ENCODE data around the gene CDC42EP4. TPM values are rescaled to one million over a fixed set of nuclear protein-coding genes. Genes with fewer than 3 reads are reported as not detected.

The CDC42EP4 gene
- total RNA-seq, 2 donors from 2014 or later = 35.4 to 56.0 TPM

DNA sequence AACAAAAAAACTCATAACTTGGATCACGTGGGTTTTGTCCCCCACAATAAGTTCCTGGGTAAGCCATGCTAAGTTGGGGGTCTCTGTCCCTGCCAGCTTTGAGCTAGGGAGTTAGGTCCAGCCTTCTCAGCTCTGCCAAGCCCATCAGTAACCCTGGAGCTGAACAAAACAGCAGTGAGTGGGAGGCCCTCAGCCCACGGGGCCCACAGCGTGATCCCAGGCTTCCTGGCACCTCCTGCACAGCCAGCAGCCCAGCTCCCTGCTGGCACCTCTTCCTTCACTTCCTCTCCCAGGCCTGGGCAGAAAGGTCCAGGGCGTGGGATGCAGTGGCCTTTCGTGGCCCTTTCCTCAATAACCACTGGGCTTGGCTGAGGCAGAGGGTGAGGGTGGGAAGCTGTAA lies 35.5 kb upstream of the CDC42EP4 start:
- Histone ChIP-seq H3K4me1 (peaks cover 0 to 21% of the 10 kb centered on the region in 2 donors), H3K4me3 (no peak overlapping the region), H3K27ac (no peak overlapping the region), H3K36me3 (no peaks in the 10 kb centered on the region), H3K9me3 (no peaks in the 10 kb centered on the region), H3K27me3 (no peaks in the 10 kb centered on the region)
- no peak for TF ChIP-seq CTCF (IDR thresholded peaks at IDR 0.05)
- no peak for DNase-seq (ENCODE audit: low spot score)

GRCh38 chr17:73346501-73347162 lies 34.8 kb upstream of the CDC42EP4 start:
- H3K27me3 ChIP-seq = no peaks in the 10 kb centered on the region
- no peak for TF ChIP-seq CTCF (IDR thresholded peaks at IDR 0.05)
- DNase-seq (ENCODE audit: low spot score) = no peak
- H3K4me1 ChIP-seq = peaks cover 0 to 28% of the 10 kb centered on the region in 2 donors
- no peak overlapping the region for H3K4me3 ChIP-seq
- H3K9me3 ChIP-seq = no peaks in the 10 kb centered on the region
- no peaks in the 10 kb centered on the region for H3K36me3 ChIP-seq
- no peak overlapping the region for H3K27ac ChIP-seq

GRCh38 chr17:73343739-73344454 lies 32.1 kb upstream of the CDC42EP4 start:
- no peak for DNase-seq (ENCODE audit: low spot score)
- no peak overlapping the region for H3K4me3 ChIP-seq
- no peaks in the 10 kb centered on the region for H3K27me3 ChIP-seq
- no peaks in the 10 kb centered on the region for H3K36me3 ChIP-seq
- TF ChIP-seq CTCF (IDR thresholded peaks at IDR 0.05) = no peak
- H3K27ac ChIP-seq = peak overlapping the region; percentile 62 to 70
- no peaks in the 10 kb centered on the region for H3K9me3 ChIP-seq
- peaks cover 0 to 31% of the 10 kb centered on the region in 2 donors for H3K4me1 ChIP-seq

DNA sequence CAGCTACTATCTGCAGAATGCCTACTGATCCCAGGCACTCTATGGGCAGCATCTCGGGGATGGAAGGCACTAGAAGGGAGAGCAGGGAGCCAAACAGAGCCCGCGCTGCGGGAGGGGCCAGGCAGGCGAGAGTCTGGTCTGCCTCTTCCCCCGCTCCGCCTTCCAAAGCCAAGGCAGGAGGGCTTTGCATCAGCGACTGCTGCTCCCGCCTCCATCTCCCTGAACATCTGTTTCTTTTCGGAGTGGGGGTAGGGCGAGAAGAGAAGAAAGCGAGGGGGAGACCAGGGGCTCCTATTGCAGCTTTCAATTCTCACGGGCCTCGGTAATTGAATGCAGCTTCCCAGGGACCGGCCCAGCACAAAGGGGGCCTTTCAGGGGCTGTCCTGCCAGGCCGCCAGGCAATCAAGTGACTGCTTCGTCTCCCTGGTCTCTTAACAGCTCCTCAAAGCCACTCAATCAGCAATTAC lies 31.4 kb upstream of the CDC42EP4 start:
- Histone ChIP-seq H3K36me3 (no peaks in the 10 kb centered on the region), H3K4me3 (peak overlapping the region in 1 of 2 donors; percentile 12), H3K27ac (peak overlapping the region; percentile 62 to 70), H3K9me3 (no peaks in the 10 kb centered on the region), H3K4me1 (peaks cover 0 to 31% of the 10 kb centered on the region in 2 donors), H3K27me3 (no peaks in the 10 kb centered on the region)
- TF ChIP-seq CTCF (IDR thresholded peaks at IDR 0.05) = no peak
- peak; percentile 74 for DNase-seq (ENCODE audit: low spot score)

DNA sequence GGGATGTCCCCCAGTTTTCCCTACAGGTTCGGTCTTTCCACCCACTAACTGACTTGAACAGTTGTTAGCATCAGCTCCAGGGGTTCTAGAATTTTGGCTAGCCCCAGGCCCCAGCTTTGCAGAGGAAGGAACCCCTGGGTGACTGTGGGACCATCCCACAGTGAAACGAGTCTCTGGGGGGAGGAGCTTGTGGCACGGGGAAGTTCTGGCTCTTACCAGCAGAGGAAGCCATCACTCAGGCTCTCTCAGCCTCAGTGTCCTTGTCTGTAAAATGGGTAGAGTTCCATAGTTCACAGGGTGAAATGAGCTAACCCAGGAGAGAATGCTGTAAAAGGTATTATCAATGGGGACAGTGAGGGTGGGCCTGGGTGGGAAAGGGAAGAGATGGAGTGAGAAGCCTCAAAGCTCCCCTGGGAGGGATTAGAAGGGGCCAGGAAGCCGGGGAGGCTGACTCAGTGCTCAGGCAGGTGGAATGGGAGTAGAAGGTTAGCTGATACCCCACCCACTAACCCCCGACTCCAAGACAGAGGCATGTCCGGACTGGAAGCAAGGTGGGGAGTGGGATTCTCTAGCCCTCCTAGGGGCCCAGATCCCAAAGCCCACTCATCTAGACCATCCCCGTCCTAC lies 30.9 kb upstream of the CDC42EP4 start:
- H3K4me1 ChIP-seq = peaks cover 0 to 33% of the 10 kb centered on the region in 2 donors
- peak overlapping the region in 1 of 2 donors; percentile 12 for H3K4me3 ChIP-seq
- DNase-seq (ENCODE audit: low spot score) = no peak

More for the DNA sequence above, 30.9 kb upstream of the CDC42EP4 start:
- TF ChIP-seq CTCF (IDR thresholded peaks at IDR 0.05) = no peak
- Histone ChIP-seq H3K9me3 (no peaks in the 10 kb centered on the region), H3K36me3 (no peaks in the 10 kb centered on the region), H3K27ac (peak overlapping the region; percentile 62 to 70), H3K27me3 (no peaks in the 10 kb centered on the region)

Measured in right atrium auricular region (tissue), 2 donors.